Stimulated activated CD8-positive, alpha-beta memory T cell treated with anti-CD3 and anti-CD28 coated beads, Interleukin-7, amount 100 ng/mL, for 1 hour (primary cell): ENCODE results near the gene DDX3Y.
A peak's percentile ranks its signal among the peaks of the same experiment; 100 is the strongest.

Experiments used
- DNase-seq, 2 donors: peaks; one replicate each; pipeline ENCODE4 v3.0.0-alpha.2; 2020; ENCODE audit warnings: low read depth in 2 of 2

The DDX3Y gene

DNA sequence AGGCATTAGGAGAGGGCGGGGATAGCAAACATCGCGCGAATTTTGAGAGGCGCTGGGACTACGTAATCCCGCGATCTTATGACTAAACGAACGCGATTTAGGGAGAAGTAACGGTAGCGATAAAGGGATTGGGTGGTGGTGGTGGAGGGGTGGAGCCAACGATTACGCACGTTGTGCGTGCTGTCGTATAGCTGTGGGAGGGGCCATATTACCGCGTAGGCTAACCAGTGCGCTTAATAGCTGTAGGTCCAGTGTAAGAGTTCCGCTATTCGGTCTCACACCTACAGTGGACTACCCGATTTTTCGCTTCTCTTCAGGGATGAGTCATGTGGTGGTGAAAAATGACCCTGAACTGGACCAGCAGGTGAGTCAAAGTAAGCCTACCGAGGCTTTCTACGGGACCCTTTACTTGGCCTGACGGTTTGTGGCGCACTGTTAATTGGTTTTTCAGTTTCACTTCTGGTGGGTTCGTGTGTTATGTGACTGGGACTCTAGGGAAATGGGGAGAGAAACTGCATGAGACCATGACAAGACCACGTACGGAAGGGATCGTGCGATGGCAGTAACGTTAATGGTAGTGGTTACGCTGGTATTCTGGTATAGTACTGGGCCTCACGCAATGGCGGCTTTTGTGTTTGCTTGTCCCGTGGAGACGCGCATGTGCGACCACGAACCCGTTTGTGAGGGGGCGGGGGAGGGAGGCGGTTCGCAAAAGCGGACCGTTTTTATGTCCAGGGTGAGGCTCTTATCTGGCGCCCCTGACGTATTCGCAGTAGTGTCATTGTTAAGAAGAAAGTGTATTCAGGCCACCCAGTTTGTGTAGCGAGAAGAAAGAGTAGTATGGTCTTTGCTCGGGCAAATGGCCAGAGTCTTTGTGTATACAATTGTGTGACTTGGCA lies at the start of gene DDX3Y:
Gene DDX3Y, plus strand, starts transcription at position 251 of the 899 bp plus-strand sequence. Its CDS starts 69 bp downstream, at position 320.
- peak in 1 of 2 donors; percentile 63 for DNase-seq

DNA sequence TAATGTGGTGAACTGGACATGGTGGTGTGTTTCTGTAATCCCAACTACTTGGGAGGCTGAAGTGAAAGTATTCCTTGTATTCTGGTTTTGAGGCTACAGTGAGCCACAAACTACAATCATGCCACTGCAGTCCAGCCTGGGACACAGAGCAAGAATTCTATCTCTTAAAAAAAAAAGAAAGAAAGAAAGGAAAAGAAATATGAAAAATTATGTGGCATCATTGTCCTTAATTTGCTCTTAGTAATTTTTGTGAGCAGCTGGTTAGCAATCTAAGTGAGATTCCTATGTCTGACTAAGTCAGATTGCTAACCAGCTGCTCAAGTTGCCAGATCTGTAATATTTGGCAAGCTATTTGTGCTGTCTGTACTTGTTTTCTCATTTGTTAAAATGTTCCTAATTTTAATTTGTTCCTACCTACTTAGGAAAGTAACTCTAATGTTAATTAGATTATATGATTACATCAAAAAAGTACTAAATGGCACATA lies 48.8 kb upstream of the DDX3Y start:
- DNase-seq: no peak

DNA sequence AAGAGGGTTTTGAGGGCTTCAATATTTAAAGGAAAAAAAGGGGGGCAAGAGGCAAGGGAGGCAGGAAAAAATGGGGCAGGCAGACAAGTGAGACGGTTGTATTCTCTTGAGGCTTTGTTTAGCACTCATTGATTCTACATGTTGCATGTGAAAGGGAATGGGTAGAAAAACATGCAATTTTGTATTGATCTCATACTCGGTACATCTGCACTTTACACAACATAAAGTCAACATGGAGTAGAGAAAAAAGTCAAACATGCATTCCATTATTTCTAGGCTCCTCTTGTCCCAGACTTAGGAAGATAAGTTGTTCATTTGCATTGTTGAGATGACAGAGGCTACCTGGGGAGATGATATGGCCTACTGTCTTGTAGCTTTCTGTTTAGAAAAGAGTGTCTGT lies 36.7 kb upstream of the DDX3Y start:
- DNase-seq: no peak

- no peak for DNase-seq
Measured at GRCh38 chrY:12896973-12897372, 7.7 kb upstream of the DDX3Y start.

DNA sequence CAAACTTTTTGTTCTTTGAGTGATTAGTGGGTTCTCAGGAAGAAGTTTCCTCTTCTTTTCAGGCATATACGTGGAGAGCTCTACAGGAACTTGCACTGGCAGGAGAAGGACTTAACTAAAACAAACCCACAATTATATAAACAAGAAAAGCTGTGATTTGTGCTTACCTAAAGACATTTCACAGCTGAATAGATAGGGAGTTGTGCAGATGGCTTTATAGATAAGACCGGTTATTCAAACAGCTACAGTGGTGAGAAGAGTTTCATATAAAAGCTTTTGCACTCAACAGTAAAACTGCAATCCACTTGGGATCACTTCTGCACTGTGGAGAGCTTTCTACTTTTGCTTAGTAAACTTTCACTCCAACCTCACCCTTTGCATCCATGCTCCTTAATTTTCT lies 6.1 kb upstream of the DDX3Y start:
- DNase-seq: no peak

GRCh38 chrY:12905517-12905872 lies 827 bp downstream of the DDX3Y start:
- peak in 1 of 2 donors; percentile 47 for DNase-seq

- DNase-seq: no peak
Measured at GRCh38 chrY:12905895-12906294, 1.2 kb downstream of the DDX3Y start.

DNA sequence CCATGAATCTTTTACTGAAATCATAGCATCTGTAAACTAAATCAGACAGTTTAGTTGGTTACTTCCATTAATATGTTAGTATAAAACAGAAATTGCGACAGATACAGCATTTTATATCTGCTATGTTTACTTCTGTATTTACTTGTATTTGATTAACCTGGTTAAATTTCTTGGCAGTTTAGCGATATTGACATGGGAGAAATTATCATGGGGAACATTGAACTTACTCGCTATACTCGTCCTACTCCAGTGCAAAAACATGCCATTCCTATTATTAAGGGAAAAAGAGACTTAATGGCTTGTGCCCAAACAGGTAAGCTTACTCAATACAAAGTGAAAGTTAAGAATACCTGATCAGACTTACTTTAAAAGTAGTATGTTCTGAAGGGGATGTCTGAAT lies 8.9 kb downstream of the DDX3Y start:
- no peak for DNase-seq

GRCh38 chrY:12928043-12928442 lies 23.4 kb downstream of the DDX3Y start:
- DNase-seq: no peak

GRCh38 chrY:12941725-12942687 lies 37.3 kb downstream of the DDX3Y start:
- no peak for DNase-seq
